ENCODE data around the gene MMRN2. TPM values are rescaled to one million over a fixed set of nuclear protein-coding genes. Genes with fewer than 3 reads are reported as not detected.

Gene MMRN2
- polyA plus RNA-seq, 1 of the 3 experiments (the other 2 are of a cell fraction), result 0.05 TPM

- CTCF ChIA-PET, result interaction anchor here (0.8 to 1.5 kb wide), 3 partner anchors 24 to 130 kb away, joined by 3 to 5 read pairs (median 4); no protein-coding TSS in a partner anchor
- H3K9ac ChIP-seq, result no peak overlapping the region
- H3F3A ChIP-seq (replicated peaks; ENCODE audit: insufficient read depth), result no peaks in the 10 kb centered on the region
- peaks cover 6 to 11% of the 10 kb centered on the region in 2 experiments; a peak in 2 of 4 replicates for H3K4me1 ChIP-seq (ENCODE audit: control insufficient read depth in 1 of 2, insufficient read depth in 2 of 2, low read depth in 1 of 2, low read length in 1 of 2)
- H3K9me3 ChIP-seq, result no peaks in the 10 kb centered on the region
- WGBS (ENCODE audit: low lambda C conversion rate), result 100% methylated on average over 4 of the region's 12 CpGs
- H3K4me2 ChIP-seq, result no peak overlapping the region
- no peaks in the 10 kb centered on the region for H3K9me2 ChIP-seq
- H4K20me1 ChIP-seq (ENCODE audit: insufficient read depth), result no peaks in the 10 kb centered on the region
- H3K79me2 ChIP-seq (ENCODE audit: insufficient read depth), result no peaks in the 10 kb centered on the region
- POLR2A ChIA-PET, result no interaction called here
- H3K27ac ChIP-seq (ENCODE audit: low read depth in 2 of 2, low read length in 1 of 2), result no peak overlapping the region
- no peaks in the 10 kb centered on the region for H3K36me3 ChIP-seq (replicated peaks in 1 of 2; ENCODE audit: control insufficient read depth in 1 of 2, insufficient read depth in 2 of 2, low read length in 1 of 2)
- no peak for DNase-seq
- H3K27me3 ChIP-seq (ENCODE audit: insufficient read depth), result no peaks in the 10 kb centered on the region
- H3K4me3 ChIP-seq (ENCODE audit: low read depth in 2 of 2, low read length in 1 of 2), result no peak overlapping the region
- H2AFZ ChIP-seq (ENCODE audit: low read depth), result no peak overlapping the region
- TF ChIP-seq ELF1 (IDR thresholded peaks at IDR 0.05) (no peak), RCOR1 (IDR thresholded peaks at IDR 0.05; ENCODE audit: low read length) (no peak), MXI1 (IDR thresholded peaks at IDR 0.05; ENCODE audit: low read depth, low read length) (no peak), TAF1 (IDR thresholded peaks at IDR 0.05; ENCODE audit: borderline replicate concordance, low read depth, low read length) (no peak)
Measured at GRCh38 chr10:86963341-86963919, 6.0 kb upstream of the MMRN2 start.

- Histone ChIP-seq H3K4me1 (ENCODE audit: control insufficient read depth in 1 of 2, insufficient read depth in 2 of 2, low read depth in 1 of 2, low read length in 1 of 2) (peaks cover 6 to 11% of the 10 kb centered on the region in 2 experiments; a peak in 2 of 4 replicates), H3K79me2 (ENCODE audit: insufficient read depth) (no peaks in the 10 kb centered on the region), H3K36me3 (replicated peaks in 1 of 2; ENCODE audit: control insufficient read depth in 1 of 2, insufficient read depth in 2 of 2, low read length in 1 of 2) (no peaks in the 10 kb centered on the region), H3K9ac (no peak overlapping the region), H3K9me2 (no peaks in the 10 kb centered on the region), H4K20me1 (ENCODE audit: insufficient read depth) (no peaks in the 10 kb centered on the region), H3K27me3 (ENCODE audit: insufficient read depth) (no peaks in the 10 kb centered on the region), H3K4me2 (no peak overlapping the region), H2AFZ (ENCODE audit: low read depth) (no peak overlapping the region), H3F3A (replicated peaks; ENCODE audit: insufficient read depth) (no peaks in the 10 kb centered on the region), H3K27ac (ENCODE audit: low read depth in 2 of 2, low read length in 1 of 2) (no peak overlapping the region), H3K9me3 (no peaks in the 10 kb centered on the region), H3K4me3 (ENCODE audit: low read depth in 2 of 2, low read length in 1 of 2) (no peak overlapping the region)
- DNase-seq, result no peak
- WGBS (ENCODE audit: low lambda C conversion rate), result 88% methylated on average over 7 of the region's 7 CpGs
- TF ChIP-seq RCOR1 (IDR thresholded peaks at IDR 0.05; ENCODE audit: low read length), result no peak
- no peak for TF ChIP-seq ELF1 (IDR thresholded peaks at IDR 0.05)
- no peak for TF ChIP-seq RAD21 (IDR thresholded peaks at IDR 0.05; ENCODE audit: low read length)
- TF ChIP-seq RFX5 (IDR thresholded peaks at IDR 0.05; ENCODE audit: low read length), result no peak
- no peak for TF ChIP-seq USF1 (IDR thresholded peaks at IDR 0.05; ENCODE audit: borderline replicate concordance, low read depth)
- POLR2A ChIA-PET, result no interaction called here
- CTCF ChIA-PET, result interaction anchor here (1.4 to 1.5 kb wide), 2 partner anchors 23 to 24 kb away, joined by 4 to 5 read pairs; no protein-coding TSS in a partner anchor
Measured at GRCh38 chr10:86962981-86963310, 5.5 kb upstream of the MMRN2 start.

- CTCF ChIA-PET, result interaction anchor here (1.5 kb wide), 1 partner anchor 24 kb away, joined by 5 read pairs; no protein-coding TSS in a partner anchor
- POLR2A ChIA-PET, result no interaction called here
Measured at GRCh38 chr10:86962136-86962980, 4.9 kb upstream of the MMRN2 start.

More at GRCh38 chr10:86962136-86962980, 4.9 kb upstream of the MMRN2 start:
- Histone ChIP-seq H3K36me3 (replicated peaks in 1 of 2; ENCODE audit: control insufficient read depth in 1 of 2, insufficient read depth in 2 of 2, low read length in 1 of 2) (no peaks in the 10 kb centered on the region), H3K27ac (ENCODE audit: low read depth in 2 of 2, low read length in 1 of 2) (no peak overlapping the region), H3K79me2 (ENCODE audit: insufficient read depth) (no peaks in the 10 kb centered on the region), H3K4me3 (ENCODE audit: low read depth in 2 of 2, low read length in 1 of 2) (no peak overlapping the region), H3K9ac (no peak overlapping the region), H3K4me1 (ENCODE audit: control insufficient read depth in 1 of 2, insufficient read depth in 2 of 2, low read depth in 1 of 2, low read length in 1 of 2) (peaks cover 6 to 11% of the 10 kb centered on the region in 2 experiments; a peak in 2 of 4 replicates), H4K20me1 (ENCODE audit: insufficient read depth) (no peaks in the 10 kb centered on the region), H3K27me3 (ENCODE audit: insufficient read depth) (no peaks in the 10 kb centered on the region), H2AFZ (ENCODE audit: low read depth) (no peak overlapping the region), H3K9me3 (no peaks in the 10 kb centered on the region), H3K4me2 (no peak overlapping the region), H3K9me2 (no peaks in the 10 kb centered on the region), H3F3A (replicated peaks; ENCODE audit: insufficient read depth) (no peaks in the 10 kb centered on the region)
- WGBS (ENCODE audit: low lambda C conversion rate), result 83% methylated on average over 2 of the region's 7 CpGs
- no peak for DNase-seq
- TF ChIP-seq CTCF (IDR thresholded peaks at IDR 0.05) (no peak), USF1 (IDR thresholded peaks at IDR 0.05; ENCODE audit: borderline replicate concordance, low read depth) (no peak), GABPA (IDR thresholded peaks at IDR 0.05; ENCODE audit: low read depth) (no peak), PBX3 (IDR thresholded peaks at IDR 0.05) (no peak), TAF1 (IDR thresholded peaks at IDR 0.05; ENCODE audit: borderline replicate concordance, low read depth, low read length) (no peak), NRF1 (IDR thresholded peaks at IDR 0.05; ENCODE audit: low read depth, low read length) (no peak), FOSL2 (IDR thresholded peaks at IDR 0.05; ENCODE audit: borderline replicate concordance, low read depth) (no peak)
